22Rv1 (cell line): ENCODE data around the gene RTN4RL1.

Source experiments
- CTCF ChIP-seq: fragments of 450-650 bp; IDR thresholded peaks from 2 replicates; pipeline ENCODE4 v1.5.1; 2017; ENCODE audit warnings: mild to moderate bottlenecking
- ZFX ChIP-seq: fragments of 450-650 bp; IDR thresholded peaks from 2 replicates; pipeline ENCODE4 v1.6.1; 2017; ENCODE audit warnings: antibody characterized with exemption, borderline replicate concordance

DNA sequence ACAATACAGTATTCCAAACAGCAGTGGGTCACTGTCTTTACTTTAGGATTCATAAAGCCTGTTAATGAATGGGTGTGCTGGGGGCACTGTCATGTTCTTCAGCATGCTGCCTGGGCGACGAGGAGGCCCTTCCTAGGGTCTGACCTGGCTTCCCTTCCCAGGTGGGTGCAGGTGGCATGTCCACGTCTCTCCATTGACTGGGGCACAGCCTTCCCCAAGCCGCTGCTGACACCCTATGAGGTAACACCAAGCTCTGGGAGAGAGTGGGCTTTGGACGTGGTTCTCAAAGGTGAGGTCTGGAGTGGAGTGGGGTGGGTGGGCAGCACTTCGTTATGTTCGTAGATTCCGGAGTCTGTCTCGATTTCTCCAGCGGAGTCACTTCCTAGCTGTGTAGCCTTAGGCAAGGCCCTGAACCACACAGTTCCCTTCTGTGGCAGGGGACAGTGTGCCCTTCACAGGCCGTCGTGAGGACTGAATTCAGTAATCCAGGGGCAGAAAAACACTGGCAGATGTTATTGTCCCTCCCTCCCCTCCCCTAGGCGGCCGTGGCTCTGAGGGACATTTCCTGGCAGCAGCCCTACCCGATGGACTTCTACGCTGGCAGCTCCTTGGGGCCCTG lies 15.9 kb upstream of the RTN4RL1 start:
- TF ChIP-seq CTCF (no peak), ZFX (no peak)
